CMK (cell line): ENCODE measurements around the gene NFAT5.
"Not testable (repeated sequence)": the region's sequence is repeated elsewhere in the genome, so short reads cannot be mapped to it uniquely, and the experiment has no call there.

Source experiments
- DNase-seq: peaks from one replicate; pipeline ENCODE4 v3.0.0-alpha.2; 2010; ENCODE audit warnings: low read depth

Gene NFAT5

GRCh38 chr16:69707920-69708683 lies 142.3 kb downstream of the NFAT5 start:
- DNase-seq = no peak

GRCh38 chr16:69709456-69710084 lies 143.8 kb downstream of the NFAT5 start:
- DNase-seq = no peak

GRCh38 chr16:69711115-69711740 lies 145.5 kb downstream of the NFAT5 start:
- DNase-seq = no peak

DNA sequence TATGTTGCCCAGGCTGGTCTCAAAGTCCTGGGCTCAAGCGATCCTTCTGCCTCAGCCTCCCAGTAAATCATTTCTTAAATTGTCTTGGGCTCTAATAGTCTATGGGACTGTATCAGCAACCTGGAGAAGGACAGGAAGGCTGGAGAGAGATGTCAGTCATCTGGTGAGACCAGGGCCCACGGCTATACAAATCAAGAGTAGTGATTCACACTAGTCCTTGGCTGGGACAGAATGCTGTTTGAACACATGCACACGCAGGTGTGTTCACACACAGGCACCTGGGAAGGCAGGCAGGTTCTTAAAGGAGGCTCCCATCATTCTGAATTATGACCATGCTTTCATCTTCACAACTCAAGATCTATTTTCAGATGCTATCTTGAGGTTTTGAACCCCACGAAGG lies 146.5 kb downstream of the NFAT5 start:
- DNase-seq = no peak

DNA sequence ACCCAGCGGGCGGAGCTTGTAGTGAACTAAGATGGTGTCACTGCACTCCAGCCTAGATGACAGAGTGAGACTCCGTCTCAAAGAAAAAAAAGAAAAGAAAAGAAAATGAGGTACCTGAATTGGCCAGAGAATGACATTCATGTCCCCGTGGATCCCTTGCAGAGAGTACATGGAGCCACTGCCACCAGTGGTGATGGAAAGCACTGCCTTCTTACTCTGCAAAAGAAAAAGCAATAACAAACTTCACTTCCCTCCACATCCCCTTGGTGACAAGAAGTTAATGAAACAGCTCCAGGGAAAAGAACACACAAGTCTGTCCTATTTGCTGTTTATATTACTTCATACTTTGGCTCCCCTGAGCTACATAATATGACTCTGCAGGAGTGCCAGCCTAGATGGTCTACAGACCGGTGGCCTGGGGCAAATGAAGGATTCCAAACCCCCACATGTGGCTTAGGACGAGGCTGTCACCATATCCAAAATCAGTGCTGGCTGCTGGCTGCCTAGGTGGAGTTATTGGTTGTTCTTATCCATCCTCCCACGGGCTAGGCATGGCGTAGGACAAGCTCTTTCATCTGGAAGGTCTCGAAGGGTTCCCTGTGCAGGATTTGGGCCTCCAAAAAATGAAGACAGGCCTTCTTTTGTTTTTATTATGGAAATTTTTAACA lies 147.3 kb downstream of the NFAT5 start:
- DNase-seq = no peak

DNA sequence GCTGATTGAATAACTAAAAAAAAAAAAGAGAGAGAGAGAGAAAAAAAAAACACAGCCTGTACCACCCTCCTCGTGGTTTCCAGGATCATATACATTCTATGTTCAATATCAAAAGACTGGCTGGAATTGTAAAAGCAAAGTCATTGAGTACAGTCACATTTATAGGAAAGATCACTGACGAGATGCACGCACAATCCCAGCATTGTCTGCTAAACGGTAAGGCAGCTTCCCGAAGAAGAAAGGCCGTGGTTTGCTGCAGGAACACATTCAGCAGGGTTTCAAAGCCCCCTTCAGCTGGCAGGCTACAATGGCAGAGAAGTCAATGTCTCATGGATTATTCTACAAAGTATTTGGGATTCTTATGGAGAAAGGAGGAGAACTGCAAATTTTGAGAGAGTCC lies 151.3 kb downstream of the NFAT5 start:
- DNase-seq = no peak

DNA sequence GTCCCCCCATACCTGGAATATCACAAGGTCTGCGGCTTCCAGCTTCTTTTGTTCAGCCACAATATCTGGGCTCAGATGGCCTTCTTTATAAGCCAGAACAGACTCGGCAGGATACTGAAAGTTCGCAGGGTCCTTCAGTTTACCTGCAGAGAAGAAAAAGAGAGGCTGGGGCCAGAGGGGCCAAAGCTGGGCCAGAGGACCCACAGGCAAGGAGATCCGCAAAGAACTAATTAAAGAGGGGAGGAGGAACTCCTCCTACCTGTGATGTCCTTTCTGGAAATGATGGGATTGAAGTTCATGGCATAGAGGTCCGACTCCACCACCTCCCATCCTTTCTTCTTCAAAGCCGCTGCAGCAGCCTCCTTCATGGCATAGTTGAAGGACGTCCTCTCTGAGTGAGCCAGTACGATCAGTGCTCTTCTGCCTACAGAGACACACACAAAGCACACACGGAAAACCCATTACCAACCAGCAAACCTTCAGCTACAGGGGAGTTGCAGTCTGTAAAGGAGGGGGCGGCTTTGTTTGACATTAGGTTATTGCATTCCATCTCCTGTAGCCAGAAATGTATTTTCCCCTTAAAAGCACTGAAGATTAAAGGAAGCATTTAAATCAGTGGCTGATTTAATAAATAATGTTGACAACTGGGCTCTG lies 152.5 kb downstream of the NFAT5 start:
- no peak for DNase-seq

- DNase-seq = no peak
These were observed 155.2 kb downstream of the NFAT5 start for GRCh38 chr16:69720822-69721430.

DNA sequence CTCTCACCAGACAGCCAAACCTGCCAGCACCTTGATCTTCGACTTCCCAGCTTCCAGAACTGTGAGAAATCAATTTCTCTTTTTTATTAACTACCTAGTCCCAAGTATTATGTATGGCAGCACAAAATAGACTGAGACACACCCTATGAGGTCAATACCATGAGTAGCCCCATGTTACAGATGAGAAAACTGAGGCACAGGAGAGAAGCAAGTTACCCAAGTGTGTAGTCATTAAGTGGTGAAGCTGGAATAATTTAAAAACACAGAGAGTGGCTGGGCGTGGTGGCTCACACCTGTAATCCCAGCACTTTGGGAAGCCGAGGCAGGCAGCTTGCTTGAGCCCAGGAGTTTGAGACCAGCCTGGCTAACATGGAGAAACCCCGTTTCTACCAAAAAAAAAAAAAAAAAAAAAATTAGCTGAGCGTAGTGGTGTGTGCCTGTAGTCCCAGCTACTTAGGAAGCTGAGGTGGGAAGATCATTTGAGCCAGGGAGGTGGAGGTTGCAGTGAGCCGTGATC lies 155.7 kb downstream of the NFAT5 start:
- DNase-seq = no peak

DNA sequence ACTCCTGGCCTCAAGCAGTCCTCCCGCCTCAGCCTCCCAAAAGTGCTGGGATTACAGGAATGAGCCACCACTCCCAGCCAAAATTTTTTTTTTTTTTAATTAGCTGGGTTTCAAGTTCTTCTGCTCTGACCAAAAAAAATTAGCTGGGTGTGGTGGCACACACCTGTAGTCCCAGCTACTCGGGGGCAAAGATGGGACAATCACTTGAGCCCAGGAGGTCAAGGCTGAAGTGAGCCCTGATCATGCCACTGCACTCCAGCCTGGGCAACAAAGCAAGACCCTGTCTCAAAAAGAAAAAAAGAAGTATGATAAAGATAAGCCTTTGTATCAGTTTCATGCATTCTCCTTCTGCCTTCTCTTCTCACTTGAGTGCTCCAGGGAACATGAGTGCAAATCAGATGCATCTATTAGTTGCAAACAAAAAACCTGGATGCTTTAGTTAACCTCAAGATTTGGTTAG lies 158.7 kb downstream of the NFAT5 start:
- DNase-seq = no peak

DNA sequence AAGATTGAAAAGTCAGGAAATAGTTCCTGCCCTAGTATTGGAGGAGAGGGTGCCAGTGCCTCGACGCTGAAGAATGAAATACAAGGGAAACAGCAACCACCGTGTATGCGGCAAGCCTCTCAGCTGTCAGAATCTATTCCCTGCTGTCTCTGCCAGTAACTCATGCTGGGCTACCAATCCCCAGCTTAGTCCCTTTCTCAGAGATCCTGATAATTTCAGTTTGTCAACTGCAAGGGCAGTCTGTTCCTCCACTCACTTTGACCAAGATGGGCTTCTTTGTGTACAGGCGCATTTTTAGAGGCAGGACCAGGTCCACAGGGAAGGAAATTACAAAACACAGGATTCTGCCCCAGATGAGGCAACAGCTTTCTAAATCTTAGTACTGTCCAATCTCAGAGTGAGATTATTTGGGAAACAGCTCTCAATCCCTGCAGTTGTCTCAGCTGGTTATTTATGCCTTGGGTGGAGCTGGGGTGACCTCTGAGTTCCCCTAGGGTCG lies 159.3 kb downstream of the NFAT5 start:
- DNase-seq = no peak

DNA sequence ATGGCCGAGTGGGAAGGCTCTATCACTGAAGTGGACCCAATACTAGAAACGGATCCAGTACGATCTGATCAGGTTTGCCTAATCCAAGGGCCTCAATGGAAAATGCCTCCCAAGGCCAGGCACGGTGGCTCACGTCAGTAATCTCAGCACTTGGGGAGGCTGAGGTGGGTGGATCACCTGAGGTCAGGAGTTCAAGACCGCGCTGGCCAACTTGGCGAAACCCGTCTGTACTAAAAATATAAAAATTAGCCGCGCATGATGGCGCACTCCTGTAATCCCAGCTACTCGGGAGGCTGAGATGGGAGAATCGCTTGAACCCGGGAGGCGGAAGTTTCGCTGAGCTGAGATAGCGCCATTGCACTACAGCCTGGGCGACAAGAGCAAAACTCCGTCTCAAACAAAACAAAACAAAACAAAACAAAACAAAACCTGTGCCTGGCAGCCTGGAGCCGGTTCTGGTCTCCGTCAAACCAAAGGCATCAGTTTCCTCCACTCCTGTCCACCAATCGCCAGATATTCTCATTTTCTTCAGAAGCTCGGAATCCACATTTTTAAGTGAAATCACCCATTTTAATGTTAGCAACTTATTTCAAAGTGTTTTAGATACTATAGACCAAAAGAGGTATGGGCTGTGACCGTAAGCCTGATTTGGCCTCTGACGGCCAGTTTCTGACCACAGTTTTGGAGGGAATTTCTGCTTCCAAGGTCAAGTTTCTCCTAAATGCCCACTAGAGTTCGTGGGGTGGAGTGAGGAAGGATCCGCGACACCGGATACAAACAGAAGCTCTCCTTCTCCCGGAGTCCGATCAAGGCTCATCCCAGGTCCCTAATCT lies 159.9 kb downstream of the NFAT5 start:
- no peak for DNase-seq

DNA sequence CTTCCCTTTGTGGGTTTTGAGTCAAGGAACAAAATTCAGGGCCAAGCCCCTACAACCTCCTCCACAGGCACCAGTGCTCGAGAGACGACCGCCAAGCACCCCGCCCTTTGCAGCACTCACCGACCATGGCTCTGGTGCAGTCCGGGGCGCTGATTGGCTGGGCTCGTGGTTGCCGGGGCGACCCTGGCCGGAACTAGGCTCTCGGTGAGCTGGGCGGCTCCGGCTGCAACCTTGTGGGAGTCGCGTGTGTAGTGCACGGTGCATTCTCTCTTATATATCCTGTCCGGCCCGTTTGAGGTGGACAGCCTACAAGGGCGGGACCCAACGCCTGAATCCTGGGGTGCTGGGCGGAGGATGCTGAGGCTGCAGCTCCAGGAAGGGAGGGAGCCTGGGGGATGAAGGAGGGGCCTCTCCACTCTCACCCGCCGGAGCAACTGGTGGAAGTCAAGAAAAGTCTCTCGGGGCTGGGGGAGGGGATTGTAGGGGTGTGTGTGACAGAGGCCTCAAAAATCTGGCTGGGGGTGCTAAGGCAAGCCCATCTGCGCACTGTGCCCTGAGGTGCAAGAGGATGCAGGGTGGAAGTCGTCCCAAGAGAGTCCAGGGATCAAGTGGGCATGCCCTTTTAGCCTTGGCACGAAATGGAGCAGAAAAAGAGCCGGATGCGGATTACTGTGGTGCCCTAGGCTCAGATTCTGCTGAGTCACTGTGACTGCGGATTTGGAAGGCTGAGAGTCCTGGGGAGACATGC lies 160.7 kb downstream of the NFAT5 start, which contains the start of gene NQO1:
TSS of gene NQO1 (minus strand) at position 248 of the 748 bp plus-strand sequence. CDS start at position 127, 121 bp downstream.
- DNase-seq = peak; percentile 90

DNA sequence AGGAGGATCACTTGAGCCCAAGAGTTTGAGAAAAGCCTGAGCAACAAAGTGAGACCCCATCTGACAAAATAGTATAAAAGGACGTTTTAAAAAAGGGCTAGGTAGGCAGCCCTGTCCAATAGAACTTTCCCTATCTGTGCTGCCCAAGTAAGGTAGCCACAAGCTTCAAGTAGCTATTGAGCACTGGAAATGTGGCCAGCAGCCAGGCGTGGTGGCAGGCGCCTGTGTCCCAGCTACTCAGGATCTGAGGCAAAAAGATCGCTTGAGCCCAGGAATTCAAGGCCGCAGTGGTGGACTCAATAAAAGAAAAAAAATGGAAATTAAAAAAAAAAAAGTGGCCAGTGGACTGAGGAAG lies 162.1 kb downstream of the NFAT5 start:
- DNase-seq = peak; percentile 26

GRCh38 chr16:69729030-69729429 lies 163.3 kb downstream of the NFAT5 start:
- DNase-seq = not testable (repeated sequence)

DNA sequence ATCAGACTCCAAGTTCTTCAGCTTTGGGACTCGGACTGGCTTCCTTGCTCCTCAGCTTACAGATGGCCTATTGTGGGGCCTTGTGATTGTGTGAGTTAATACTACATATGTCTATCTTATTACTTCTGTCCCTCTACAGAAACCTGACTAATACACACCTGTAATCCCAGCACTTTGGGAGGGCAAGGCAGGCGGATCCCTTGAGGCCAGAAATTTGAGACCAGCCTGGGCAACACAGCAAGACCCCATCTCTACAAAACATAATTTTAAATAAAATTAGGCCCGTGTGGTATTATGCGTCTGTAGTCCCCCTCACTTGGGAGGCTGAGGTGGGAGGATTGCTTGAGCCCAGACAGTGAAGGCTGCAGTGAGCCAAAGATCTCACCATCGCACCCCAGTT lies 165.5 kb downstream of the NFAT5 start:
- DNase-seq = not testable (repeated sequence)

DNA sequence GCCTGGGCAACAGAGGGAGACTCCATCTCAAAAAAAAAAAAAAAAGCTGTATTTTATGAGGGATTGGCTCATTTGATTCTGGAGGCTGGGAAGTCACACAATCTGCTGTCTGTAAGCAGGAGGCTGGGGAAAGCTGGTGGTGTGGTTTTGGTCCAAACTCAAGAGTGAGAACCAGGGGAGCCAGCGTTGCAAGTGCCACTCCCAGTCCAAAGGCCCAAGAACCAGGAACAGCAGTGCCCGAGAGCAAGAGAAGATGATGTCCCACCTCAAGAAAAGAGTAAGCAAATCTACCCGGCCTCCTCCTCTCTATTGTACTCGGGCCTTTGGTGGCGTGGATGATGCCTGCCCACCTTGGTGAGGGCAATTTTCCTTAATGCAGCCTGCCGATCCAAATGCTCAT lies 166.3 kb downstream of the NFAT5 start:
- DNase-seq = no peak

DNA sequence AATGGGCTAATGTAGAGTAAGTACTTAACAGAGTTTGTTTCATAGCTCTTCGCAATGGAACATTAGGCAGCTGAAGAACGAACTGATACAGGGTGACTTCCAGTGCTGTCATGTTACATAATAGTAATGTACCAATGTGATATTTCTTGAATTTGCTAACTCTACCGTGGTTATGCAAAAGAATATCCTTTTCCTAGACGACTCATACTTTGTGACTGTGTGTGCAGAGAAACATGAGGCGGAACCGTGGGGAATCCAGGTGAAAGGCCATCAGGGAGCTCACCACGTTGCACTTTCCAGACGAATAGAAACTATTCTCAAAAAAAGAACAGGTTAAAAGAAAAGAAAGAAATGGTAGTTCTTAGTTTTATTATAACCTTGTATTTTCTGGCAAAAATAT lies 175.8 kb downstream of the NFAT5 start:
- DNase-seq = no peak
